Natural killer cell (primary cell): ENCODE data around the gene BORCS5. TPM values are rescaled to one million over a fixed set of nuclear protein-coding genes. Genes with fewer than 3 reads are reported as not detected.

Experiments
- ATAC-seq, 3 donors: fragments of 150-1000 bp in 2 of 3; fragments of 200-7000 bp in 1 of 3; cut with Tn5 transposase; 1 replicate in 1 of 3; 2 replicates in 2 of 3; pipeline ENCODE4 v1.10.0; 2021; ENCODE audit warnings: mild to moderate bottlenecking in 2 of 3, moderate library complexity in 2 of 3
- DNase-seq, 2 donors: peaks; one replicate each; pipeline versions ENCODE4 v3.0.0 to v3.0.0-alpha.2; 2013 to 2021; ENCODE audit warnings: mixed read lengths in 1 of 2
- H3K27ac ChIP-seq: one replicate; pipeline ENCODE4 v1.5.1; 2013; ENCODE audit warnings: mild to moderate bottlenecking, low read length
- H3K27me3 ChIP-seq: one replicate; pipeline ENCODE4 v1.6.1; 2013; ENCODE audit warnings: low read length; ENCODE audit not compliant: control insufficient read depth, insufficient read depth
- H3K36me3 ChIP-seq: one replicate; pipeline ENCODE4 v1.6.1; 2013; ENCODE audit warnings: low read length; ENCODE audit not compliant: control insufficient read depth, insufficient read depth
- H3K4me1 ChIP-seq: one replicate; pipeline ENCODE4 v1.6.1; 2013; ENCODE audit warnings: low read length; ENCODE audit not compliant: control insufficient read depth, insufficient read depth
- H3K4me3 ChIP-seq: one replicate; pipeline ENCODE4 v1.5.1; 2013; ENCODE audit warnings: low read length
- H3K9me3 ChIP-seq: one replicate; pipeline ENCODE4 v1.6.1; 2013; ENCODE audit warnings: low read length; ENCODE audit not compliant: control insufficient read depth, insufficient read depth
- H3K27ac Mint-ChIP-seq, 2 donors: one replicate each; pipeline ENCODE4 v1.8.0; 2022; ENCODE audit warnings: mild to moderate bottlenecking in 2 of 2, mixed read lengths in 2 of 2, moderate library complexity in 1 of 2
- H3K27me3 Mint-ChIP-seq, 2 donors: one replicate each; pipeline ENCODE4 v1.8.0; 2022; ENCODE audit warnings: low read depth in 2 of 2, mixed read lengths in 2 of 2
- H3K36me3 Mint-ChIP-seq: one replicate; pipeline ENCODE4 v1.8.0; 2022; ENCODE audit warnings: mixed read lengths
- H3K4me1 Mint-ChIP-seq, 2 donors: one replicate each; pipeline ENCODE4 v1.8.0; 2022; ENCODE audit warnings: mixed read lengths in 2 of 2
- H3K4me3 Mint-ChIP-seq: one replicate; pipeline ENCODE4 v1.8.0; 2022; ENCODE audit warnings: mild to moderate bottlenecking, moderate library complexity, mixed read lengths
- H3K9me3 Mint-ChIP-seq, 2 donors: one replicate each; pipeline ENCODE4 v1.8.0; 2022; ENCODE audit warnings: mixed read lengths in 2 of 2
- WGBS: methylation state at CpG from one replicate; pipeline ENCODE4 v1.1.7; 2013; ENCODE audit warnings: missing lambda C conversion rate; ENCODE audit not compliant: insufficient coverage; 5-methylcytosine and 5-hydroxymethylcytosine counted together
- intact Hi-C: fragments of 100-400 bp; cut with micrococcal nuclease; formaldehyde crosslinking; loops from one replicate; pipeline ENCODE4 v1.14.2; 2022
- total RNA-seq, 4 donors: library from RNA; stranded (reverse); fragments of 120-200 nt in 1 of 4; gene quantifications; one replicate each; pipeline versions ENCODE4 v1.2.3 to v1.2.4, GENCODE V29; 2013 to 2022
- TF ChIP-seq, protein P1 (sequence below): fragments of 200-600 bp; IDR thresholded peaks from one replicate; pipeline ENCODE4 v1.8.0; 2022; ENCODE audit warnings: antibody characterized with exemption

The BORCS5 gene
- total RNA-seq, 3 donors from 2014 or later (not counting 1 experiment from before 2014, with no cell fraction given), result 28.5 to 32.8 (median 29.2) TPM

DNA sequence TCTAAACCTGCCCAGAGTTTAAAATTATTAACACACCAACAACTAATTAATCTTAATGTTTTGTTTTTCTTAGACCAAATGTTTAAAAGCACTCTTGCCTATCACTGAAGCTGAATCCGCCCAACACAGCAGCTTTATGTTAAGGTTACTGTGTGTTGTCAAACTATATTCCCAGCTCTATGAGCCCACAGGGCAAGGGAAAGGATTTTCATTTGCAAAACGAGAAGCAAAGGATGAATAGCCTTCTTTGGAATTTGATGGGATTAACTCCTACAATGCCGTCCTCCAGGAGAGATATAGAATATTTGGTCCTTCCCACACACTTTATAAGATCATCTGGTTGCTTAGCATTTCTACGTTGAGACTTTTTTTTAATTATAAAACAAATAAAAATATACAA is 162.0 kb downstream of the BORCS5 start:
- DNase-seq (no peak), ATAC-seq (no peak)
- intact Hi-C loops, result no loop called here
- Mint-ChIP-seq H3K36me3 (no peaks in the 10 kb centered on the region), H3K9me3 (no peaks in the 10 kb centered on the region), H3K27me3 (no peaks in the 10 kb centered on the region), H3K27ac (no peak overlapping the region), H3K4me1 (no peaks in the 10 kb centered on the region), H3K4me3 (no peak overlapping the region)
- Histone ChIP-seq H3K27ac (no peak overlapping the region), H3K27me3 (no peaks in the 10 kb centered on the region), H3K4me1 (no peaks in the 10 kb centered on the region), H3K9me3 (no peaks in the 10 kb centered on the region), H3K4me3 (no peak overlapping the region), H3K36me3 (peaks cover 8% of the 10 kb centered on the region)
- 75% methylated on average over 3 of the region's 4 CpGs for WGBS
- TF ChIP-seq, protein P1, sequence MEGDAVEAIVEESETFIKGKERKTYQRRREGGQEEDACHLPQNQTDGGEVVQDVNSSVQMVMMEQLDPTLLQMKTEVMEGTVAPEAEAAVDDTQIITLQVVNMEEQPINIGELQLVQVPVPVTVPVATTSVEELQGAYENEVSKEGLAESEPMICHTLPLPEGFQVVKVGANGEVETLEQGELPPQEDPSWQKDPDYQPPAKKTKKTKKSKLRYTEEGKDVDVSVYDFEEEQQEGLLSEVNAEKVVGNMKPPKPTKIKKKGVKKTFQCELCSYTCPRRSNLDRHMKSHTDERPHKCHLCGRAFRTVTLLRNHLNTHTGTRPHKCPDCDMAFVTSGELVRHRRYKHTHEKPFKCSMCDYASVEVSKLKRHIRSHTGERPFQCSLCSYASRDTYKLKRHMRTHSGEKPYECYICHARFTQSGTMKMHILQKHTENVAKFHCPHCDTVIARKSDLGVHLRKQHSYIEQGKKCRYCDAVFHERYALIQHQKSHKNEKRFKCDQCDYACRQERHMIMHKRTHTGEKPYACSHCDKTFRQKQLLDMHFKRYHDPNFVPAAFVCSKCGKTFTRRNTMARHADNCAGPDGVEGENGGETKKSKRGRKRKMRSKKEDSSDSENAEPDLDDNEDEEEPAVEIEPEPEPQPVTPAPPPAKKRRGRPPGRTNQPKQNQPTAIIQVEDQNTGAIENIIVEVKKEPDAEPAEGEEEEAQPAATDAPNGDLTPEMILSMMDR, result no peak

Other genes with a start within 250 kb of the BORCS5 start
- under 1 TPM in 2 of 3 donors, not detected in 1; 0.05 to 0.33 TPM for gene LRP6, start 90.0 kb upstream of the BORCS5 start, total RNA-seq
- gene MANSC1, start 6.8 kb upstream of the BORCS5 start, total RNA-seq, result under 1 TPM; 0.05 to 0.63 (median 0.25) TPM
- 10 to 100 TPM in 1 of 3 donors, 1 to 10 TPM in 2; 6.9 to 19.9 (median 10.0) TPM for gene DUSP16, start 205.8 kb downstream of the BORCS5 start, total RNA-seq